Measurements from ENCODE around the gene PRSS22.

The PRSS22 gene

DNA sequence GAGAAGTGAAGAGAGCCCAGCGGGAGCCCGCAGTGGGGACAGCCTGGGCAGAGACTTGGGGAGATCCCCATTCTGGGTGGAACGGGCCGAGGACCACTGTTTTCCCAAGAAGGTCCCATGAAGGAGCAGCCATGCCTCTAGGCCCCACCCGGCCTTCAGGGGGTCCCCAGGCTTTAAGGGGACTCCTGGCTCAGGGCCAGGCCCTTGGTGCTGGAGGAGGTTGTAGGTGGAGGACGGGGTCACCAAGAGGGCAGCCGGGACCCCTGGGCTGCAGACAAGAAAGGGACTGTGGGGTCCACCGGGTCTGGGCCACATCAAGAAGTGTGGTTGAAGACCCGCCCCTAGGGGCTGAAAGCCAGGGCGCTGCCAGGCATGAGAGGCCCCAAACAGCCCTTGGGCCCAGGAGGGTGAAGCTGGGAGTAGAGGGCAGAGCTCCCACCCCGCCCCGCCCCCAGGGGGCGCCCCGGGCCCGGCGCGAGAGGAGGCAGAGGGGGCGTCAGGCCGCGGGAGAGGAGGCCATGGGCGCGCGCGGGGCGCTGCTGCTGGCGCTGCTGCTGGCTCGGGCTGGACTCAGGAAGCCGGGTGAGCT lies 41.1 kb downstream of the PRSS22 start, which contains the start of gene PRSS21:
PRSS21 (plus strand) TSS at position 487 of the 589 bp plus-strand sequence; CDS start at position 519, 32 bp downstream.
- no peak for DNase-seq (ENCODE audit: low read depth, low spot score)

DNA sequence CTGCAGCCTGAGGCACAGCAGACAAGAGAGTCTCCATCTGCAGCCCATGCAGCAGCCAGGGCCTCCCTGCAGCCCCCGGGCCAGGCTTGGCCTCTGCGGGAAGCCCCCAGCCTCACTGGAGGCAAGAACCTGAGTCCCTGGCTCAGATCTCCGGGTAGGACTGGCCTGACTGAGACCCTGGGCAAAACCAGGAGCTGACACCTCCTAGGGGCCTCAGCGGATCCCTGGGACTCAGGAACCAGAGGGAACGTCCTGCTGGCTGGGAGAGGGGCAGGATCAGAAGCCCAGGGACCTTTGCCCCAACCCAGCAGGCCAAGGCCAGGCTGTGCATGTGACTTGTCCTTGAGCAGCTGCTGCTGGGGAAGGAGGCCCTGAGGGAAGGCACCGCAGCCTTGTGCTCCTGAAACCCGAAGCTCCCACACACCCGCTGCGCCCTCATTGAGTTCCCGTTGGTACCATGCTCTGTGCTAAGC lies 42.6 kb downstream of the PRSS22 start:
- no peak for DNase-seq (ENCODE audit: low read depth, low spot score)

DNA sequence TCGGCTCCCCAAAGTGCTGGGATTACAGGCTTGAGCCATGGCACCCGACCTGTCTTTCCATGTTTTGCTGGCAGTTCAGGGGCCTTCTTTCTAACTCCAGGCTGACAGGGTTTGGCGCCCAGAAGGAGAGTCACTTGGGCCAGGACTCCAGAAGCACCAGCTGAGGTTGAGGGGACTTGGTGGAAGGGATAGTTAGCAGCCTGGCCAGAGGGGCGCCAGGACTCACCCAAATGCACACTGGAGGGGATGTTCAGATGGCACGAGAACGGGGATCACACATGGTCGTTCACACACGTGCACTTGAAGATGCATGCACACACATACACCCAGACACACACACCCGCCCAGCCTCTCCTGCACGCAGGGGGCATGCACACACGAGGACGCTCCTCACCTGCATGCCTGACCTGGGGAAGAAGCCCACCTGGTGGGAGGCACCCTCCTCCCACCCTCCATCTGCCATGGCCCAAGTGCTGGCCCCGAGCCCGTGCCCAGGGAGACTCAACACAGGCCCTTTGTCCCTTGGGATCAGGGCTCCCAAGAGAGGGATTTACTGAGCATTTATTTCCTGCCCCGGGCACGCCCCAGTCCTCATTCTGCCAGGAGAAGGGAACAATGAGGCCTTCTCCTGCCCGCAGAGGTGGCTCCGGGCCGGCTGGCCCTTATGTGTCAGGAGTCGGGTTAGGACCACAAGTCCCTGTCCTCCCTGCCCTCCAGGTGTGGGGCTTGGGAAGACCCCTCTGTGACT lies 43.2 kb downstream of the PRSS22 start:
- no peak for DNase-seq (ENCODE audit: low read depth, low spot score)

DNA sequence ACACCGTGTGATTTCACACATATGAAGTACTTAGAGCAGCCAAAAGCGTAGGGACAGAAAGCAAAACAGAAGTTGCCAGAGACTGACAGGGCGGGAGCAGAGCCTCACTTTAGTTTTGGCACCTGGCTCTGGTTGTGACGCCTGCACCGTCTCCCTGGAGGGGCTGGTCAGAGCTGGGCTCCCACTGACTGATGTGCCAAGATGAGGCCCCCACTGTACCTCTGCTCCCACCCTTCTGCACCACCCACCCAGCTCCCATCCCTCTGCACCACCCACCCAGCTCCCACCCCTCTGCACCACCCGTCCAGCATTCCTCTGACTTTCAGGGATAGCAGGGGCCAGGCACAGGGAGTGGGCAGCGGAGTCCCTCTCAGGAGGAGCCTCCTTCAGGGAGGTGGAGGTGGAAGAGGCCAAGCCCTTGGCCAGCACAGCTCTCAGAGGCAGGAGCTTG lies 44.2 kb downstream of the PRSS22 start:
- no peak for DNase-seq (ENCODE audit: low read depth, low spot score)

DNA sequence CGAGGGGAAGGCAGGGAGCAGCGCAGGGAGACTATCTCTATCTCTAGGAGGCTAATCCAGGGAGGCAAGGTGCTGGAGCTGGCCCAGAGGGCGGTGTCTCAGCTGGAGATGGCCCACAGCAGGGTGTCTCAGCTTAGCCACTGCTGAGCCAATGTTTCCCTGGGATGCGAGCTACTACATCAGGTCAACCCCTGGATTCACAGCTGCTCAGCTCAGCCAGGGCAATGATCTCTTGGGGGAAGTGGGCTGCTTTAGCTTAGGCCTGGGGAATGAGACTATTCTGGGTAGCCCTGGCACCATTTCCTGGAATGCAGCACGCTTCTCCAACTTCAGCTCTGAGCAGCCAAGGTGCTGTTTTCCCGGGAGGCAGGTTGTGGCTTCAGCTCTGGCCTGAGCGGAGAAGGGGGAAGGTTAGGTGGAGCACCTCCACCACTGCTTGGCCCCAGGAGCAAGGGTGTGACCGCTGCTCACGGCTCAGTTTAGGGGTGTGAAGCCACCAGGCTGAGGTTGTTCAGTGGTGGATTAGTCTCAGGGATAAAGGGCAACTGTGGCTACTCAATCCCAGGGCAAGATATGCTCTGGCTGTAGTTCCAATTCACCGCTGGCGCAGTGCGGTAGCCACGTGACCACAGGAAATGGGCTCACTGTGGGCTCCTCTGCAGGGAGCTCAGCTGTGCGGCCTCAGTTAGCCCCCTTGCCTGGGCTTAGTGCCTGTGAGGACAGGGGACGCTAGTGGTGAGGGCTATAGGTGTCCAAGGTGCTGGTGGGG lies 46.1 kb downstream of the PRSS22 start:
- no peak for DNase-seq (ENCODE audit: low read depth, low spot score)

DNA sequence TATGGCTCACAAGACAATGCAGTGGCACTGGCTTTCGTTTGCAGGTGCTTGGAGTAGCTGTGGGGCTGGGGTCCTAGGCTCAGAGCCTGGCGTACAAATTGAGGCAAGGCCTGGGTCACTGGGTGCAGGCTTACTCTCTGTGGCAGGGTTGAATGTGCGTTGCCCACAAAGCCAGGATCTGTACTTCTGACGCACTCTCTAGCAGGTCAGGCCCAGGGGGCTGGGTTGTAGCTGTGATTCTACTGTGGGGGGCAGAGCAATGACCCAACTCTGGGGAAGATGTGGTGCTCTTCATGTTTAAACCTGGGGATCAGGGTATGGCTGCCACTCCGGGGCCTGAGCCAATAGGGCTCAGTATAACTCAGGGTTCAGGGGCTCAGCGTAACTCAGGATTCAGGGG lies 47.3 kb downstream of the PRSS22 start:
- DNase-seq (ENCODE audit: low read depth, low spot score), result no peak

DNA sequence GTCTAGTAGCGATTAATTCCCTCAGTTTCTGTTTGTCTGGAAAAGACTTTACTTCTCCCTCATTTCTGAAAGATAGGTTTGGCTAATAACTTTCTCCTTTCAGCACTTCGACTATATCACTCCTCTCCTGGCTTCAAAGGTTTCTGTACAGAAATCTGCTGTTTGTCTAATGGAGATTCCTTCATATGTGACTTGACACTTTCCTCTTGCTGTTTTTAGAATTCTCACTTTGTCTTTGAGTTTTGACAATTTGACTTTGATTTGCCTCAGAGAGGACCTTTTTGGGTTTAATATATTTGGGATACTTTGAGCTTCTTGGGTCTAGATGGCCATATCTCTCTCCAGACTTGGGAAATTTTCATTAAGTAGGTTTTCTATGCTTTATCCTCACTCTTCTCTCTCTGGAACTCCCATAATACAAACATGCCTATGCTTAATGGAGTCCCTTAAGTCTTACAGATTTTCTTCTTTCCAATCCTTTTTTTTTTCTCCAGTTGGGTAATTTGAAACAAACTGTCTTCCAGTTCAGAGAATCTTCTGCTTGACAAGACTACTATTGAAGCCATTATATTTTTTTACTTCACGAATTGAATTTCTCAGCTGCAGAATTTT lies 48.7 kb downstream of the PRSS22 start:
- DNase-seq (ENCODE audit: low read depth, low spot score), result no peak

DNA sequence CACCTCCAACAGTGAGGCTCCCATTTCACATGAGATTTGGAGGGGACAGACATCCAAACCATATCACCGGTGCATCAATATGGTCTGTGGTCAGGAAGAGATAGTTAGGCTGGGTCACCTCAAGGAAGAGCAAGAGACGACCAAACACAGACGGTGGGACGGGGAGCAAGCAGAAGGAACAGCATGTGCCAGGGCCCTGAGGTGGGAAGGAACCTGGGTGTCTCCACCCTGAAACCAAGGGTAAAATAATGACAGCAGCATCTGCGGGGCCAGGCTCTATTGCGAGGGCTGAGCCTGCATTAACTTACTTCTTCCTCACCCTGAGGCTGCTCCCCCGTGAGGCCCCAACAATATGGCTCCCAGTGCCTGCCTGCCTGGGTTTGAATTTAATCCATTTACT lies 49.8 kb downstream of the PRSS22 start:
- no peak for DNase-seq (ENCODE audit: low read depth, low spot score)

DNA sequence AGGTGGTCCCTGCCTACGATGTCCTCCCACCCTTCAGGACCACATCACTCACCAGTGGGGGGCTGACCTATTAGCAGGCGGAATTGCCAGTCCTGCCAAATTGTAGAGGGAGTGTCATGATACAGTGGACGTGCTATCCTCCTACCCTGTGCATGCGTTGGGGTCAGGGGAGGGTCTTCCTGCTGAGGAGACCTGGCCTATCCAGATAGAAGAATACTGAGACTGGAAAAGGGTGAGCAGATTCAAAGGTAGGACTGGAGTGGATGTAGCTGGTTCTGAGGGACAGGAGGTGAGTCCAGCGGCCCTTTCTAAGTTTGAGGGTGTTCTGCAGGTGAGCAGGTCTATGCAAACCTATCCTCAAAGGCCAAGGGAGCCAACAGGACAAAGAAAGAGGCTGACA lies 51.7 kb downstream of the PRSS22 start:
- no peak for DNase-seq (ENCODE audit: low read depth, low spot score)

DNA sequence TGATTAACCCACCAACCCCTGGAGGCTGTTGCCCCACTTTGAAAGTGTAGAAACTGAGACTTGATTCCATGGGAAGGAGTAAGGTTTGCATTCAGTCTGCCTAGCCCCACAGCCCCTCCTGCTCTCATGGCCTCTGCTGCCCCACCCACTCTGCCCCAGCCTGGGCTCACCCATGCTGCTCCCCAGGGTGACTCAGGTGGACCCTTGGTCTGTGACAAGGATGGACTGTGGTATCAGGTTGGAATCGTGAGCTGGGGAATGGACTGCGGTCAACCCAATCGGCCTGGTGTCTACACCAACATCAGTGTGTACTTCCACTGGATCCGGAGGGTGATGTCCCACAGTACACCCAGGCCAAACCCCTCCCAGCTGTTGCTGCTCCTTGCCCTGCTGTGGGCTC lies 53.2 kb downstream of the PRSS22 start:
- no peak for DNase-seq (ENCODE audit: low read depth, low spot score)

DNA sequence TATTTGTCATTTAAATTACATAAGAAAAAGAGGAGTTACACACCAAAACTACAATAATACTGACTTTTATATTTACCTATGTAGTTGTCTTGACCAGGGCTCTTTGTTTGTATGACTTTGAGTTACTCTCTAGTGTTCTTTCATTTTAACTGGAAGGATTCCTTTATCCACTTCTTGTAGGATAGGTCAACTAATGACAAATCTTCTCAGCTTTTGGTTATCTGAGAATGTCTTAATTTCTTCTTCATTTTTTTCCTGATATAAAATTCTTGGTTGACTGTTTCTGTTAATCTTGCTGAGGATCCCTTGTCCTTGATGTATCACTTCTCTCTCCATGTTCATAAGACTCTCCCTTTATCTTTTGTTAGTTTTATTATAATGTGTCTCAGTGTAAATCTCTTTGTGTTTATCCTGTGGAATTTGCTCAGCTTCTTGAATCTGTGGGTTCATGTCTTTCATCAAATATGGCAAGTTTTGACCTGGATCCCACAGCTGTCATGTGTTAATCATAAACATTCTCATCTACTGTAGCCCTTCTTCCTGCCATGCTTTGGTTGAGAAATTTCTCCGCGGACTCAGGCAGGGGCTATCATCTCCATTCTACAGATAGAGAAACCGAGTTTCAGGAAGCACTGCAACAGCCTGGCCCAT lies 54.3 kb downstream of the PRSS22 start:
- DNase-seq (ENCODE audit: low read depth, low spot score), result no peak

All from brain pericyte (primary cell).